NCI-H774 (cell line): ENCODE data around the gene NEURL1B.
"Not testable (repeated sequence)": the region's sequence is repeated elsewhere in the genome, so short reads cannot be mapped to it uniquely, and the experiment has no call there.

Experiments
- DNase-seq: peaks from one replicate; lab custom pipeline; 2025; lab: John Stamatoyannopoulos, UW

The NEURL1B gene

GRCh38 chr5:172657524-172658233, 16.6 kb downstream of the NEURL1B start:
- not testable (repeated sequence) for DNase-seq

- DNase-seq: no peak
Measured at GRCh38 chr5:172658391-172658790, 17.3 kb downstream of the NEURL1B start.

- DNase-seq: no peak
Measured at GRCh38 chr5:172658961-172659501, 18.0 kb downstream of the NEURL1B start.

- no peak for DNase-seq
Measured at GRCh38 chr5:172659570-172659908, 18.5 kb downstream of the NEURL1B start.

- DNase-seq: no peak
Measured at GRCh38 chr5:172659909-172660628, 19.0 kb downstream of the NEURL1B start.

GRCh38 chr5:172660974-172661373, 19.9 kb downstream of the NEURL1B start:
- DNase-seq: no peak

GRCh38 chr5:172661526-172661925, 20.5 kb downstream of the NEURL1B start:
- no peak for DNase-seq

GRCh38 chr5:172662596-172662995, 21.5 kb downstream of the NEURL1B start:
- DNase-seq: no peak

- no peak for DNase-seq
Measured at GRCh38 chr5:172664018-172664417, 23.0 kb downstream of the NEURL1B start.

- no peak for DNase-seq
Measured at GRCh38 chr5:172664681-172665541, 23.8 kb downstream of the NEURL1B start.

- DNase-seq: no peak
Measured at GRCh38 chr5:172666251-172666650, 25.2 kb downstream of the NEURL1B start.

GRCh38 chr5:172667786-172668593, 26.9 kb downstream of the NEURL1B start:
- DNase-seq: no peak

- DNase-seq: no peak
Measured at GRCh38 chr5:172668594-172669071, 27.6 kb downstream of the NEURL1B start.

GRCh38 chr5:172669386-172670004, 28.4 kb downstream of the NEURL1B start:
- DNase-seq: no peak

- DNase-seq: no peak
Measured at GRCh38 chr5:172670005-172670402, 28.9 kb downstream of the NEURL1B start.

- no peak for DNase-seq
Measured at GRCh38 chr5:172670444-172670843, 29.4 kb downstream of the NEURL1B start.

GRCh38 chr5:172671091-172671490, 30.0 kb downstream of the NEURL1B start:
- no peak for DNase-seq

GRCh38 chr5:172672681-172673080, 31.6 kb downstream of the NEURL1B start:
- no peak for DNase-seq

- no peak for DNase-seq
Measured at GRCh38 chr5:172674155-172674554, 33.1 kb downstream of the NEURL1B start.

- DNase-seq: no peak
Measured at GRCh38 chr5:172676914-172677475, 35.9 kb downstream of the NEURL1B start.
